CD4-positive, CD25-positive, alpha-beta regulatory T cell (primary cell): ENCODE data around the gene LCE6A. TPM values are rescaled to one million over a fixed set of nuclear protein-coding genes. Genes with fewer than 3 reads are reported as not detected.

Experiments
- ATAC-seq, 2 donors: fragments of 150-1000 bp; cut with Tn5 transposase; one replicate each; pipeline ENCODE4 v1.10.0; 2021; ENCODE audit warnings: low read depth in 2 of 2, moderate number of reproducible peaks in 2 of 2, moderate library complexity in 1 of 2
- DNase-seq, 3 donors: peaks; one replicate each; pipeline versions ENCODE4 v3.0.0 to v3.0.0-alpha.2; 2012 to 2022; ENCODE audit warnings: mixed read lengths in 1 of 3
- H3K27ac ChIP-seq: one replicate; pipeline ENCODE4 v1.7.0; 2013; ENCODE audit warnings: mild to moderate bottlenecking, low read length; ENCODE audit not compliant: insufficient read depth, poor library complexity, severe bottlenecking
- H3K27me3 ChIP-seq: one replicate; pipeline ENCODE4 v1.7.0; 2013; ENCODE audit warnings: low read length; ENCODE audit not compliant: control insufficient read depth, insufficient read depth
- H3K36me3 ChIP-seq: one replicate; pipeline ENCODE4 v1.7.0; 2013; ENCODE audit warnings: mild to moderate bottlenecking, low read length, moderate library complexity; ENCODE audit not compliant: control insufficient read depth, insufficient read depth
- H3K4me1 ChIP-seq: 2 replicates; pipeline ENCODE4 v1.7.0; 2013; ENCODE audit warnings: mild to moderate bottlenecking, low read length; ENCODE audit not compliant: insufficient read depth, control insufficient read depth, poor library complexity, severe bottlenecking
- H3K4me3 ChIP-seq: one replicate; pipeline ENCODE4 v1.7.0; 2013; ENCODE audit warnings: low read depth, mild to moderate bottlenecking, low read length, moderate library complexity
- H3K9me3 ChIP-seq, 2 experiments: 1 replicate in 1 of 2; 2 replicates in 1 of 2; pipeline ENCODE4 v1.7.0; 2013; ENCODE audit warnings: low read length in 2 of 2, mild to moderate bottlenecking in 1 of 2, moderate library complexity in 1 of 2; ENCODE audit not compliant: control insufficient read depth in 2 of 2
- H3K27ac Mint-ChIP-seq, 3 donors: one replicate each; pipeline ENCODE4 v1.8.0; 2020 to 2022; ENCODE audit warnings: mild to moderate bottlenecking in 3 of 3, mixed read lengths in 3 of 3, moderate library complexity in 2 of 3
- H3K27me3 Mint-ChIP-seq: one replicate; pipeline ENCODE4 v1.8.0; 2022; ENCODE audit warnings: mild to moderate bottlenecking, mixed read lengths
- H3K36me3 Mint-ChIP-seq: one replicate; pipeline ENCODE4 v1.8.0; 2020; ENCODE audit warnings: mixed read lengths
- H3K4me1 Mint-ChIP-seq, 4 donors: one replicate each; pipeline ENCODE4 v1.8.0; 2020 to 2022; ENCODE audit warnings: mixed read lengths in 4 of 4, mild to moderate bottlenecking in 1 of 4
- H3K4me3 Mint-ChIP-seq, 4 donors: one replicate each; pipeline ENCODE4 v1.8.0; 2020 to 2022; ENCODE audit warnings: mild to moderate bottlenecking in 4 of 4, mixed read lengths in 4 of 4, moderate library complexity in 3 of 4
- H3K9me3 Mint-ChIP-seq, 7 donors: one replicate each; pipeline ENCODE4 v1.8.0; 2020 to 2022; ENCODE audit warnings: mixed read lengths in 7 of 7, mild to moderate bottlenecking in 3 of 7, moderate library complexity in 2 of 7
- polyA plus RNA-seq, 4 donors: library from polyadenylated mRNA; unstranded; fragments of 300-500 nt; fragmentation: Illumina TruSeq; gene quantifications; one replicate each; pipeline ENCODE4 v1.2.3, GENCODE V29; 2021
- total RNA-seq: library from RNA; stranded (reverse); gene quantifications from one replicate; pipeline ENCODE4 v1.2.3, GENCODE V29; 2022

The LCE6A gene
- total and polyA plus RNA-seq, 5 donors from 2014 or later: not detected

DNA sequence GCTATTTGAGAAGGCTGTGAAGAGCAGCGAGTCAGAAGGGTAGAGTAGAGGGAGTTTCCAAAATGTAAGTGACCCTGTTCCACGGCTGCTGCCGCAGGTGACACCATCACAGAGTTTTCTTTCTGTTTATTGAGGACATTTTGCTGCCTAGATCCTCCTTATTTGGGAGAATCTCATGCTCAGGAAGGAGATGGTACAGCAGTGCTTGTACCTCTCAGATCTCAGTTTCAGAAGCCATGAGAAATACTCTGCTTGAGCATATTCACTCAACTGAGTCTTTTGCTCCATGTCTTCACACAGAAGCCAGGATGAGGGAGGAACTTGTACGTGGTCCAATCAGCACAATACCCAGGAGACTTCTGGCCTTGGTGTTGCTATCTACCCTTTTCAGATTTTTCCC is 18.7 kb downstream of the LCE6A start:
- Mint-ChIP-seq H3K36me3 (no peaks in the 10 kb centered on the region), H3K9me3 (no peaks in the 10 kb centered on the region)
- no peak for ATAC-seq

DNA sequence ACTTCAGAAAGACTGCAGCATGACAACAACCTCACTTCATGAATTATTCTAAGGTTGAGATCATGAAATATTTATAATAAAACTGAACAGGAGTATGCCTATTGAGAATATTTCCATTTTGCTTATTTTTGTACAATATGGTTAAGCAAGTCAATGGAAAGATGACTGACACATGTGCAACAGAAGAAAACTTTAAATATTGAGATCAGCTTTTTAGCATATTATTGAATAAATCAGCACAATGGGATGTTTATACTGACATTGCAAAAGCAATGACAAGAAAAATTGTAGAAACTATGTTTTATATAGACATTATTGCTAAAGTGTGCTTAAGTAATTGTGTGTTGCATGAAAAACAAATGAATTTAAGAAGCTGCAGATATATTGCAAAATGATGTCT is 21.8 kb downstream of the LCE6A start:
- Mint-ChIP-seq H3K4me1 (no peaks in the 10 kb centered on the region), H3K9me3 (no peaks in the 10 kb centered on the region), H3K4me3 (no peak overlapping the region), H3K27me3 (peaks cover 6% of the 10 kb centered on the region), H3K27ac (no peak overlapping the region), H3K36me3 (no peaks in the 10 kb centered on the region)
- ATAC-seq (no peak), DNase-seq (no peak)
- Histone ChIP-seq H3K4me3 (no peak overlapping the region), H3K9me3 (no peaks in the 10 kb centered on the region), H3K4me1 (no peaks in the 10 kb centered on the region), H3K27me3 (peaks cover 15% of the 10 kb centered on the region), H3K27ac (no peak overlapping the region), H3K36me3 (no peaks in the 10 kb centered on the region)

More for the DNA sequence above, 18.7 kb downstream of the LCE6A start:
- no peak for DNase-seq
- Mint-ChIP-seq H3K4me3 (no peak overlapping the region), H3K27me3 (peaks cover 6% of the 10 kb centered on the region), H3K27ac (no peak overlapping the region), H3K4me1 (no peaks in the 10 kb centered on the region)
- Histone ChIP-seq H3K4me3 (no peak overlapping the region), H3K4me1 (no peaks in the 10 kb centered on the region), H3K27me3 (peaks cover 7% of the 10 kb centered on the region), H3K9me3 (no peaks in the 10 kb centered on the region), H3K27ac (no peak overlapping the region), H3K36me3 (no peaks in the 10 kb centered on the region)

DNA sequence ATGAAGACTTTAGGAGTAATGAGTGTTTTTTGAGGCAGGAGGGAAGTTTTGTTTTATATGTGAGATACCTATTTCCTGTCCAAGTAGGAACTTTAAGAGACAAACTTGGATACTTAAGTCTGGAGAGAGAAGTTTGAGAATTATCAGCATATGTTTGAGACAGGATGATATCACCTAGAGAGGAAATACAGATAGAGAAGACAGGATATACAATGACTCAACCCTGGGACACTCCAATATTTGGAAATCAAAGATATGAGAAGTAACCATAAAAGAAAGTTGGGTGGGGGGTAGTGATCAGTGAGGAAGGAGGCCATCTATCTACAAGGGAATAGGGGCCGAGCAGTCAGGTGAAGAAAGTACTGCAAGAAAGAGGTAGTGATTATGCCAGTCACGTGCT is 23.7 kb downstream of the LCE6A start:
- Histone ChIP-seq H3K27ac (no peak overlapping the region), H3K4me3 (no peak overlapping the region), H3K36me3 (no peaks in the 10 kb centered on the region), H3K4me1 (no peaks in the 10 kb centered on the region), H3K27me3 (peaks cover 15% of the 10 kb centered on the region), H3K9me3 (no peaks in the 10 kb centered on the region)
- no peaks in the 10 kb centered on the region for H3K4me1 Mint-ChIP-seq
- H3K4me3 Mint-ChIP-seq: no peak overlapping the region
- peaks cover 6% of the 10 kb centered on the region for H3K27me3 Mint-ChIP-seq
- DNase-seq (no peak), ATAC-seq (no peak)
- no peaks in the 10 kb centered on the region for H3K9me3 Mint-ChIP-seq
- no peaks in the 10 kb centered on the region for H3K36me3 Mint-ChIP-seq
- H3K27ac Mint-ChIP-seq: no peak overlapping the region

DNA sequence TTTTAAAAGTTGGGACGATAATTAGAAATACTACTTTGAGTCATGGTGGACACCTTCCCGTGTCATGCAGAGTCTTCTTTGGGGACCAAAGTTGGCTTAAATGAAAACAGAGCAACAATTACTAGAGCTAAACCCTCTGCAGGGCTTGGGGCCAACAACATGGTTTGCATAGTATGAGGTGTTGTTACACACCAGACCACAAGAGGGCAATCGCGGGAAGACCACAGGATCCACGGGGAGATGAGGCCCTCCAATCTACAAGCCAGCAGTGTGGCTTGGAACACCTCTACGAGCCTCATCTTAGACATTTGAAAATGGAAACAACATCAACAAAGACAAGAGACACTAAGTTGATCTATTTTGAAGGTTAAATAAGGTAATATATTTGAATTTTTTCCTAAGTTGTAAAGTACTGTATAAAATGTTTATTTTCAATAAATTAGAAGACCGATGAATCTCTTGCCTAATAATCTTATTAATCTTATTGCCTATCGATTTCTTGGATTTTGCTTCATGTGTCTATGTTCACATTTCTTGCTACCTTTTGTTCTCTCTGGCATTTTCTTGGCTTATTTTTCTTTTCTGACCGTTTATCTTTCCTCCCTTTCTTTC is 27.3 kb downstream of the LCE6A start:
- H3K4me1 Mint-ChIP-seq: no peaks in the 10 kb centered on the region
- no peaks in the 10 kb centered on the region for H3K9me3 Mint-ChIP-seq
- H3K27ac Mint-ChIP-seq: no peak overlapping the region
- no peaks in the 10 kb centered on the region for H3K36me3 ChIP-seq
- no peaks in the 10 kb centered on the region for H3K9me3 ChIP-seq
- peaks cover 13% of the 10 kb centered on the region for H3K27me3 ChIP-seq
- H3K27me3 Mint-ChIP-seq: no peaks in the 10 kb centered on the region
- peak in 1 of 2 donors; percentile 42 for ATAC-seq
- no peak overlapping the region for H3K4me3 Mint-ChIP-seq
- DNase-seq: peak; percentile 19 to 60 (median 22)
- no peak overlapping the region for H3K27ac ChIP-seq
- H3K4me3 ChIP-seq: no peak overlapping the region
- no peaks in the 10 kb centered on the region for H3K4me1 ChIP-seq
- no peaks in the 10 kb centered on the region for H3K36me3 Mint-ChIP-seq

DNA sequence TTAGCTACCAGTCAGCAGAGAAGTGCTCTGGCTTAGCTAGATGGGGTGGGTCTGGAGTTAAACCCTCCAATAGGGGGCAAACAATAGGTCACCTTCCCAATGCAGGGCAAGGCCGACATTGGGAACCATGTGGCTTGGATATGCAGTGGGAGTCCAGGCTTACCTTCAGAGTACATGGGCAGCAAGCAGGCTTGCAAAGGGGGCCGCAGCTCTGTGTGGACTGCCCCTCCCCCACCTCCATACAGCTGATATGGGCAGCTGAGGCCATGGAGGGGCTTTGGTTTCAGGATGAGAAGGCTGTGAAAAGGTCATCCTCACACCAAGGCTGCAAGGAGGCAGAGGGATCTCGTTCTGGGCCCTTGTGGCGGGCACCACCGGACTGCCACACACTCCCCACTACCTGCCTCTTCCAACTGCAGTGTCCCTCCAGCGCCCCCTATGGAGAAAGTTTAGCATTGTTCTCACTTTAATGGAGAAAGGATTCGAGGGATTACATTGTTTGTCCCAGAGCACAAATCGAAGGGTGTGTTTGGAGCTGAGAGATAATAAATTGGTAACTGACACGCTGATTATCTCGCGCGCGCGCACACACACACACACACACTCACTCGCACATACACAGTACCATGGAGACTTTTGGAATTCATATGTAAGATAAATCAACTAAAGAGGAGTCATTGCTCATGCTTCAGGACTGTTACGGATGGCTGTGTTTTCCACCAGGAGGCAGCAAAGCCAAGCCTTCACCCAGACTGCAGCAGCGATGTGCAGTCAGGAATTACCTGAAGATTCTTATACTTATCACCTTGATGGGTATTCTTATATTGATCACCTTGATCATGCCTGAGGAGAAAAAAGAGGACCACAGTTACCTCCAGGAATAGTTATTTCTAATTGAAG is 28.4 kb downstream of the LCE6A start:
- Histone ChIP-seq H3K4me1 (no peaks in the 10 kb centered on the region), H3K36me3 (no peaks in the 10 kb centered on the region), H3K27ac (no peak overlapping the region), H3K27me3 (peaks cover 11% of the 10 kb centered on the region), H3K9me3 (no peaks in the 10 kb centered on the region), H3K4me3 (no peak overlapping the region)
- H3K4me1 Mint-ChIP-seq: no peaks in the 10 kb centered on the region
- H3K27me3 Mint-ChIP-seq: no peaks in the 10 kb centered on the region
- DNase-seq: peak in 1 of 3 donors; percentile 9
- no peak for ATAC-seq
- no peaks in the 10 kb centered on the region for H3K36me3 Mint-ChIP-seq
- no peak overlapping the region for H3K4me3 Mint-ChIP-seq
- no peaks in the 10 kb centered on the region for H3K9me3 Mint-ChIP-seq
- H3K27ac Mint-ChIP-seq: no peak overlapping the region

DNA sequence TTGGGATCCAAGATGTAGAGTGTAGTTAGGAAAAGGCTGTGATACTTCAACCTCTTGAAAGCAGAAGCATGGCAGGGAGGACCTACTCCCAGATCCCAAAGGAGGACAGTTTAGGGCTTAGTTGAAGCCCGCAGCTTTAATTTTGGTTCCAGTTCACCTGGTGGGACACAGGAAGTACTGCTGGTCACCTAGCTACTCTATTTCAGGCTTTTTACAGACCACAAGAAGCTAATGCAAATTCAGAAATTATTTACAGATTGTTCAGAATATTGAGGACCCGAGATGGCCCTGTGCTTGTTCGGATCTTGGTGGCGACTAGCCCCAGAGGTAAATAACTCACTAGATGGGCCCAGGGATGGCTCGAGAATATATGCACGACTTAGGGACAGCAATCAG is 29.1 kb downstream of the LCE6A start:
- ATAC-seq (no peak), DNase-seq (no peak)
- no peak overlapping the region for H3K4me3 ChIP-seq

DNA sequence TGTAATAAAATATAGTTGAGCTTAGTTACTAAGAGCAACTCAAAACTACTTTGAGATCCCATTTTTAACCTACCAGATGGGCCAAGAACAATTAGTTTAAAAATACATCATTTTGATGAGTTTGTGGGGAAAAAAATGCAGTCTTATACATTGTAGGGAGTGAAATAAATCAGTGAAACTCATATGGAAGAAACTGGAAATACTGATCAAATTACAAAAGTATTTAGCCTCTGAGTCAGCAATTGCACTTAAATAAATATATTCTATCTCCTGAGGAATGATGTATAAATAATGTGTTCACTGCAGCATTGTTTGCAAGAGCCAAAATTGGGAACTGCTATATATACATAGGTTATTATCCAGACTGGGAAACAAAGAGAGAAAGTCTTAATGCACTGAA is 30.8 kb downstream of the LCE6A start:
- peaks cover 0 to 3% (median 0%) of the 10 kb centered on the region in 7 donors for H3K9me3 Mint-ChIP-seq
- no peak overlapping the region for H3K4me3 Mint-ChIP-seq

More for the DNA sequence above, 29.1 kb downstream of the LCE6A start:
- Histone ChIP-seq H3K27ac (no peak overlapping the region), H3K4me1 (no peaks in the 10 kb centered on the region), H3K27me3 (peaks cover 10% of the 10 kb centered on the region), H3K36me3 (no peaks in the 10 kb centered on the region), H3K9me3 (no peaks in the 10 kb centered on the region)
- no peak overlapping the region for H3K4me3 Mint-ChIP-seq
- no peaks in the 10 kb centered on the region for H3K9me3 Mint-ChIP-seq
- H3K27ac Mint-ChIP-seq: no peak overlapping the region
- no peaks in the 10 kb centered on the region for H3K27me3 Mint-ChIP-seq
- no peaks in the 10 kb centered on the region for H3K4me1 Mint-ChIP-seq
- no peaks in the 10 kb centered on the region for H3K36me3 Mint-ChIP-seq

More for the DNA sequence above, 30.8 kb downstream of the LCE6A start:
- no peak for ATAC-seq
- H3K27ac ChIP-seq: no peak overlapping the region
- Mint-ChIP-seq H3K27me3 (no peaks in the 10 kb centered on the region), H3K27ac (no peak overlapping the region), H3K36me3 (no peaks in the 10 kb centered on the region), H3K4me1 (no peaks in the 10 kb centered on the region)
- H3K4me1 ChIP-seq: no peaks in the 10 kb centered on the region
- peaks cover 5% of the 10 kb centered on the region for H3K27me3 ChIP-seq
- DNase-seq: no peak
- H3K36me3 ChIP-seq: no peaks in the 10 kb centered on the region
- H3K9me3 ChIP-seq: no peaks in the 10 kb centered on the region
- H3K4me3 ChIP-seq: no peak overlapping the region
